Measurements from ENCODE around the gene TLE6.

GRCh38 chr19:2952953-2953481 is 24.3 kb upstream of the TLE6 start:
- TF ChIP-seq CTCF (conservative IDR thresholded peaks at IDR 0.05; ENCODE audit: low read length) (no peak), EZH2phosphoT487 (IDR thresholded peaks at IDR 0.05; ENCODE audit: borderline replicate concordance) (no peak)
